ENCODE data around the gene LOXL3. TPM values are rescaled to one million over a fixed set of nuclear protein-coding genes. Genes with fewer than 3 reads are reported as not detected.

The LOXL3 gene
- total RNA-seq, result 23.6 and 30.0 TPM in 2 replicates

GRCh38 chr2:74553892-74554819, at the start of gene LOXL3, which contains the start of gene DOK1:
LOXL3 (minus strand) TSS chr2:74553942; CDS start chr2:74552634, 1,308 bp downstream.
DOK1 (plus strand) TSS chr2:74554720; CDS start chr2:74554755, 35 bp downstream.

GRCh38 chr2:74529357-74530238, 24.1 kb downstream of the LOXL3 start, which contains the start of the genes AUP1 and HTRA2:
AUP1 (minus strand) TSS chr2:74529706; CDS start chr2:74529629, 77 bp downstream.
HTRA2 (plus strand) TSS chr2:74529933; CDS start chr2:74530007, 74 bp downstream.

GRCh38 chr2:74525717-74526648, 27.8 kb downstream of the LOXL3 start, which contains the start of gene DQX1:
DQX1 (minus strand) TSS chr2:74526231; CDS start chr2:74525729, 502 bp downstream.

GRCh38 chr2:74514368-74515270, 39.1 kb downstream of the LOXL3 start, which contains the start of gene TLX2:
TLX2 (plus strand) TSS chr2:74514450; CDS start chr2:74514807, 357 bp downstream.

GRCh38 chr2:74507145-74507925, 46.4 kb downstream of the LOXL3 start, which contains the start of gene PCGF1:
PCGF1 (minus strand) TSS chr2:74507695; CDS start chr2:74507668, 27 bp downstream.

GRCh38 chr2:74499267-74499939, 54.3 kb downstream of the LOXL3 start, which contains the start of gene LBX2:
LBX2 (minus strand) TSS chr2:74499603; CDS start chr2:74499537, 66 bp downstream.

GRCh38 chr2:74482801-74483674, 70.7 kb downstream of the LOXL3 start, which contains the start of the genes CCDC142 and TTC31:
CCDC142 (minus strand) TSS chr2:74482998; CDS start chr2:74482837, 161 bp downstream.
TTC31 (plus strand) TSS chr2:74483081; CDS start chr2:74483096, 15 bp downstream.

Other genes starting within 250 kb of the LOXL3 start
- 0.16 and 0.26 TPM in 2 replicates for gene SLC4A5, start 210.5 kb downstream of the LOXL3 start, total RNA-seq
- 239 and 256 TPM in 2 replicates for gene DCTN1, start 173.6 kb downstream of the LOXL3 start, total RNA-seq
- gene C2orf81, start 132.3 kb downstream of the LOXL3 start, total RNA-seq, result 0.79 and 1.4 TPM in 2 replicates
- gene WDR54, start 132.2 kb downstream of the LOXL3 start, total RNA-seq, result 28.6 and 30.6 TPM in 2 replicates
- 17.8 and 18.1 TPM in 2 replicates for gene RTKN, start 112.0 kb downstream of the LOXL3 start, total RNA-seq
- gene INO80B, start 98.9 kb downstream of the LOXL3 start, total RNA-seq, result 14.2 and 30.1 TPM in 2 replicates
- 79.4 and 88.0 TPM in 2 replicates for gene WBP1, start 95.5 kb downstream of the LOXL3 start, total RNA-seq
- gene MOGS, start 88.6 kb downstream of the LOXL3 start, total RNA-seq, result 28.0 and 33.4 TPM in 2 replicates
- 68.4 and 79.9 TPM in 2 replicates for gene MRPL53, start 81.3 kb downstream of the LOXL3 start, total RNA-seq
- 15.9 and 21.0 TPM in 2 replicates for gene CCDC142, start 70.9 kb downstream of the LOXL3 start, total RNA-seq
- 7.6 and 9.1 TPM in 2 replicates for gene TTC31, start 70.9 kb downstream of the LOXL3 start, total RNA-seq
- 3.8 and 6.4 TPM in 2 replicates for gene LBX2, start 54.3 kb downstream of the LOXL3 start, total RNA-seq
- 28.2 and 34.9 TPM in 2 replicates for gene PCGF1, start 46.2 kb downstream of the LOXL3 start, total RNA-seq
- gene TLX2, start 39.5 kb downstream of the LOXL3 start, total RNA-seq, result 1.4 TPM in 2 replicates
- gene DQX1, start 27.7 kb downstream of the LOXL3 start, total RNA-seq, result 0.16 TPM in 1 of 2 replicates, not detected in the other
- 58.5 and 79.5 TPM in 2 replicates for gene AUP1, start 24.2 kb downstream of the LOXL3 start, total RNA-seq
- gene HTRA2, start 24.0 kb downstream of the LOXL3 start, total RNA-seq, result 43.2 and 63.9 TPM in 2 replicates
- gene DOK1, start 778 bp upstream of the LOXL3 start, total RNA-seq, result 22.7 and 31.5 TPM in 2 replicates
- not detected in 2 replicates for gene M1AP, start 94.4 kb upstream of the LOXL3 start, total RNA-seq
- gene SEMA4F, start 100.3 kb upstream of the LOXL3 start, total RNA-seq, result 3.3 and 4.1 TPM in 2 replicates